Fibroblast of the aortic adventitia (primary cell): ENCODE results near the gene ABCC8. TPM values are rescaled to one million over a fixed set of nuclear protein-coding genes. Genes with fewer than 3 reads are reported as not detected.

ENCODE experiments used
- DNase-seq: peaks from one replicate; pipeline ENCODE4 v3.0.0-alpha.2; 2010; ENCODE audit warnings: low read depth
- H3K4me3 ChIP-seq: 2 replicates; pipeline ENCODE4 v1.5.1; 2011; ENCODE audit warnings: low read depth, mild to moderate bottlenecking, control low read depth, low read length, moderate library complexity
- CTCF ChIP-seq: IDR thresholded peaks from 2 replicates; pipeline ENCODE4 v1.5.1; 2011; ENCODE audit warnings: mild to moderate bottlenecking, low read length, control low read depth, inconsistent platforms; ENCODE audit not compliant: insufficient read depth
- total RNA-seq: library from RNA; depleted of rRNA; stranded (reverse); fragments of >200 nt; gene quantifications from 2 replicates; pipeline ENCODE4 v1.2.3, GENCODE V29; 2012; ENCODE audit warnings: low replicate concordance

The ABCC8 gene
- total RNA-seq, 1 donor = not detected

DNA sequence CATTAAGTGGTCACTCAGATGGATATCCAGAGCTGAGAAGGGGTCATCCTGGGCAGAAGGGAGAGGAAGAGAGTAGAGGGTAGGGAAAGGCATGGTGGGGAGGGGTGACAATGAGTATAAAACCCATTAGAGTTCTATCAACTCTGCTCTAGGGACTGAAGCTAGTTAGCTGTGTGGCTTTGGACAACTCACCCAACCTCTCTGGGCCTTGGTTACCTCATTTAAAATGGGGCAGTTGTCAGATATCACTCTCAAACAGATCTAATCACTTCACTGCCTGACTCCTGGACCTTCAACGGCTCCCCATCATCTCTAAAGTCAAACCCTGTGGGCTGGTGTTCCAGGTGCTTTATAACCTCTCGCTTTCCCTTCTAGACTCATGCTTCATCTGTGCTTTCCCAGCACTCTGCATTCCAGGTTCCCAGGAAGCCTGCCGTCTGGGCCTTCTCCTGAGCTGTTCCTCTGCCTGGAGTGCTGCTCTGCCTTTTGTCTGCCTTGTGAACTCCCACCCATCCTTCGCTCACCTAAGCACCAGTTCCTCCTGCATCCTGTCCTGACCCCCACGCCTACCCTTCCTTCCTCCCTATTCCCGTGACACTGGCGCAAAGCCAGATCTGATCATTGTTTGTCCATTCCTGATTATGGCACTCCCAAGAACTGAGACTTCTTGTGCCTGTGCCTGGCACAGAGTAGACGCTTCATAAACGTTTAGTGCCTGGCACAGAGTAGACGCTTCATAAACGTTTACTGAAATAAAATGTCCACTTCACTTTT is 65.9 kb downstream of the ABCC8 start:
- DNase-seq = no peak
- TF ChIP-seq CTCF = no peak
- H3K4me3 ChIP-seq = no peak overlapping the region

- DNase-seq = no peak
- H3K4me3 ChIP-seq = no peak overlapping the region
- TF ChIP-seq CTCF = no peak
These were observed 68.0 kb downstream of the ABCC8 start for GRCh38 chr11:17408641-17409040.

- H3K4me3 ChIP-seq = no peak overlapping the region
- TF ChIP-seq CTCF = no peak
- DNase-seq = no peak
These were observed 68.6 kb downstream of the ABCC8 start for GRCh38 chr11:17408026-17408425.

- H3K4me3 ChIP-seq = no peak overlapping the region
- no peak for TF ChIP-seq CTCF
- DNase-seq = no peak
These were observed 69.1 kb downstream of the ABCC8 start for GRCh38 chr11:17407575-17407974.

GRCh38 chr11:17406818-17407149 is 69.9 kb downstream of the ABCC8 start:
- no peak for TF ChIP-seq CTCF
- H3K4me3 ChIP-seq = no peak overlapping the region
- DNase-seq = no peak

- no peak for TF ChIP-seq CTCF
- no peak overlapping the region for H3K4me3 ChIP-seq
- no peak for DNase-seq
These were observed 70.4 kb downstream of the ABCC8 start for GRCh38 chr11:17406082-17406817.
